Measurements from ENCODE around the gene ERCC4.

The ERCC4 gene

GRCh38 chr16:13911306-13911705 lies 8.6 kb upstream of the ERCC4 start:
- no peak for DNase-seq (ENCODE audit: low spot score)

DNA sequence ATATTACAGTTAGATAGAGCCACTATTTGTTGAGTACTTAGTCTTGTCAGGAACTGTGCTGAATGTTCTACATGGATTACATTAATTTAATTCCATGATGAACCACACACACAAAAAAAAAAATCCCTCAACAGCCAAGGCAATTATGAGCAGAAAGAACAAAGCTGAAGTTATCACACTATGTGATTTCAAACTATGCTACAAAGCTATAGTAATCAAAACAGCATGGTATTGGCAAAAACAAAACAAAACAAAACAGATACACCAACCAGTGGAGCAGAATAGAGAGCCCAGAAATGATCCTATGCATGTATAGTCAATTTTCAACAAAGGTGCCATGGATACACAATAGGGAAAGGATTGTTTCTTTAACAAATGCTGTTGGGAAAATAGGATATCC lies 8.1 kb upstream of the ERCC4 start:
- no peak for DNase-seq (ENCODE audit: low spot score)

GRCh38 chr16:13912891-13913290 lies 7.1 kb upstream of the ERCC4 start:
- no peak for DNase-seq (ENCODE audit: low spot score)

GRCh38 chr16:13913374-13914292 lies 6.3 kb upstream of the ERCC4 start:
- no peak for DNase-seq (ENCODE audit: low spot score)

GRCh38 chr16:13915033-13915635 lies 4.8 kb upstream of the ERCC4 start:
- no peak for DNase-seq (ENCODE audit: low spot score)

- peak; percentile 25 for DNase-seq (ENCODE audit: low spot score)
These were observed 648 bp upstream of the ERCC4 start for GRCh38 chr16:13919330-13919682.

GRCh38 chr16:13920510-13920818 lies 510 bp downstream of the ERCC4 start:
- no peak for DNase-seq (ENCODE audit: low spot score)

- no peak for DNase-seq (ENCODE audit: low spot score)
These were observed 1.4 kb downstream of the ERCC4 start for GRCh38 chr16:13921328-13921727.

DNA sequence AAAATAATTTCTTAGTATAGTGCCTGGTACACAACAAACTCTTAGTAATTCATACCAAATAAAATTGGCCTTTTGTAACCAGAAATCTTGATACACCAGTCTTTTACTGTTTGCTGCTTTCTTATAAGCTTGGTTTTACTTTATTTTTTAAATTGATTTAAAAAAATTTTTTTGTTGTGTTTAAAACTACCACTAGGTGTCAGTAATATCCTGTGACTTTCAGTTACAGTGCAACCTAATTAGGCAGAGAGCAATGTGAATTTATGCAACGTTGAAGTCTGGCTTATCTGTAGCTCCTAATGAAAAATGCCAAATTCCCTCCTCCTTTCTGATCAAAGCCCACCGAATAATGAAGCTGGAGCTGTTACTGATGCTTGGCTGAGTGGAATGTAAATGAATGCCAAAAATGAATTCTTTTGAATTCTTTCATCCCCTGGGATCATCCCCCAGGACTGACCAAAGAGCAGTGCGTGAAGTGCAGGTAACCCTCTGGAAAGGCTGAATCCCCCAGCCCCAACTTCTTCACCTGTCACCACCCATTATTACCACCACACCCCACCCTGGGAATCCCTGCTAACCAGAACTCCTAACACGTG lies 3.8 kb downstream of the ERCC4 start:
- DNase-seq (ENCODE audit: low spot score) = peak; percentile 26

DNA sequence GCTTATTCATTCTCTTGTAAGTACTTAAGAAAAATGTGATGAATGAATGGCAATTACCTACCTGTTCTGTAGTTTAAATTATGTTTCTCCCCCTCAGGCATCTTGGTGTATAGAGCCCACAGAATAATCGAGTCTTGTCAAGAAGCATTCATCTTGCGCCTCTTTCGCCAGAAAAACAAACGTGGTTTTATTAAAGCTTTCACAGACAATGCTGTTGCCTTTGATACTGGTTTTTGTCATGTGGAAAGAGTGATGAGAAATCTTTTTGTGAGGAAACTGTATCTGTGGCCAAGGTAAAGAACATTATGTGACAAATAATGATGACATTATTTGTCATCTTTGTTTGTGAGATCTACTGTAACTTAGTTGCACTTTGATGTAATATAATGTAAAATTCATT lies 6.5 kb downstream of the ERCC4 start:
- no peak for DNase-seq (ENCODE audit: low spot score)

DNA sequence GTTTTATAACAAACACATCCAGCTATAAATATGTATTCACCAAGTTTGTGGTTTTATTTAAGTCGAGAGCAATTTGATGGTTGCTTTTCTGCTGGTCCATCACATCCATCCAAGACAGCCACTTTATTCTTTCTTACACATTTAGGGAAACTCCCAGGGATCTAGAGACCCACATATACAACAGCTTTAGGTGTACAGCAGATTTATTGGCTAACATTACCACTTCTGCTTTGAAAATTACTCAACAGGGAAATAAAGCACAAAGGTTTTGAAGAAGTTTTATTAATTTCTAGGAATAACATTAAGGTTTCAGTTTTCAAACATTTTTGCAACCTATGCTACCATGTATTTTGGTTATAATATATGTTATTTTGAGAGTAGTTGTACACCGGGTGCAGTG lies 6.9 kb downstream of the ERCC4 start:
- no peak for DNase-seq (ENCODE audit: low spot score)

DNA sequence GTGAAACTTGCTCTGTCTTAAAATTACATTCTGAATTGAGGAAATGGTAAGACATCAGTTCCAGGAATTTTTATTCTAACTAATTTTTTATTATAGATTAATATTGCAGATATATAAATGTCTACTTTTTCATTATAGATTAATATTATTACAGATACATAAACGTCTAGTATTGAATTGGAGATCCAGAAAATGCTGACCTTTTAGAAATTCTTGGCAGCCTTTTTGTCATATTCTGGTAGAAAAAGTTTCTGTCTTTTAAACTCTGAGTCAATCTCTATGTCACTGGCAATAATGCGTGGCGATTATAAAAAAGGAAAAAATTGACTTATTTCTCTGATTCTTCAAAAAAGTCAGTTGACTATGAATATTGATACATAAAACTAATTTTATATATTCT lies 8.7 kb downstream of the ERCC4 start:
- no peak for DNase-seq (ENCODE audit: low spot score)

DNA sequence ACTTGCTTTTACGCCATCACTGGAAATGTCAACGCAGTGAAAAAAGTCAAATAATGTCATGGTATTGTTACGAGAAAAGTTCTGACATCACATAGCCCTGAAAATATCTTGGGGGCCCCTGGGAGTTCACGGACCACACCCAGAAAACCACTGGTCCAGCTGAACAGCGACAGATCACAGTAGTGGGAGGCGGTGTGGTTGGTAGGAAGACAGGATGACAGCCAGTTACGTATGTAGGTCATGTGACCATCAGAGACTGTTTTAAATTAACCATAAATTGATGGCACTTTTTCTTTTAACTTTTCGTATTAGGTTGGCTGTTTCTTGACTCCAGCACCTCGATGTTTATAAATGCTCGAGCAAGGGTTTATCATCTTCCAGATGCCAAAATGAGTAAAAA lies 11.9 kb downstream of the ERCC4 start:
- no peak for DNase-seq (ENCODE audit: low spot score)

DNA sequence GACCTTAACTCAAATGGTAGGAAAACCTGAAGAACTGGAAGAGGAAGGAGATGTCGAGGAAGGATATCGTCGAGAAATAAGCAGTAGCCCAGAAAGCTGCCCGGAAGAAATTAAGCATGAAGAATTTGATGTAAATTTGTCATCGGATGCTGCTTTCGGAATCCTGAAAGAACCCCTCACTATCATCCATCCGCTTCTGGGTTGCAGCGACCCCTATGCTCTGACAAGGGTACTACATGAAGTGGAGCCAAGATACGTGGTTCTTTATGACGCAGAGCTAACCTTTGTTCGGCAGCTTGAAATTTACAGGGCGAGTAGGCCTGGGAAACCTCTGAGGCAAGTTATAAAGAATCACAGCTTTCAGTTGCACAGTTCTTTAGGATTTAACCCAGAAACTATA lies 15.5 kb downstream of the ERCC4 start:
- no peak for DNase-seq (ENCODE audit: low spot score)

GRCh38 chr16:13936155-13936554 lies 16.2 kb downstream of the ERCC4 start:
- DNase-seq (ENCODE audit: low spot score) = no peak

DNA sequence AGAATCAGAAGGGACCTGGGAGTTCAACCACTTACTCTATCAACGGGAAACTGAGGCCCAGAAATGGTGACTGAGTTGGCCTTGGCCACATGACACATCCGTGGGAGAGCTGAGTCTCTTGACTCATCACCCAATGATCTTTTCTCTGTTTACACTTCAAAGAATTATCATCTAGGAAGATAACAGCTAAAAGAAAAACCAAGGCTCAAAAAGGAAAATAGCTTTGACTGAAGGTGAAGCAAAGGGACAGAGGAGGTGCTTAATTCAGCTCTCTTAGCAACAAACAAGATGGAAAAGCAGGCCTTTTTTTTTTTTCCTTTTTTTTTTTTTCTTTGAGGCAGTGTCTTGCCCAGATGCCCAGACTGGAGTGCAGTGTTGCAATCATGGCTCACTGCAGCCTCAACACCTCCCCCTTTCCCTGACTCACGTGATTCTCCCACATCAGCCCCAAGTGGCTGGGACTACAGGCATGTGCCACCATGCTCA lies 16.7 kb downstream of the ERCC4 start:
- DNase-seq (ENCODE audit: low spot score) = peak; percentile 52

- DNase-seq (ENCODE audit: low spot score) = no peak
These were observed 17.5 kb downstream of the ERCC4 start for GRCh38 chr16:13937411-13937810.

DNA sequence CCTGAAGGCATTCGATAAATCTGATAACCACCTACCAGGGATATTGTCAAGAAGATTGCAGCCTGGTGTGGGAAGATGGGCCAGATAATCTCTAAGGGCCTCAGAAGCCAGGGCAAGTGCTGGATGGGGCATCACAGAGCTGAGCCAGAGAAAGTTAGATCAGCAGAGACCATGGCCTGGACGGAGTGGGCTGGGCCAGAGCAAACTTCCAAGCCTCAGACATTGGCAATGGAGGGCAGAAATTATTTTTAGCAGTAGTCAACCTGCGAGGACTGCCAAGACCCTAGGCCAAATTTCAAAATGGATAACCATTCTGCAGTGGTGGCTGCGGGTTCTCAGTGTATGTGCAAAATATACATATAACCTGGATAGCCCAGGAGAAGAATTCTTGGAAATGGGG lies 18.5 kb downstream of the ERCC4 start:
- DNase-seq (ENCODE audit: low spot score) = no peak

DNA sequence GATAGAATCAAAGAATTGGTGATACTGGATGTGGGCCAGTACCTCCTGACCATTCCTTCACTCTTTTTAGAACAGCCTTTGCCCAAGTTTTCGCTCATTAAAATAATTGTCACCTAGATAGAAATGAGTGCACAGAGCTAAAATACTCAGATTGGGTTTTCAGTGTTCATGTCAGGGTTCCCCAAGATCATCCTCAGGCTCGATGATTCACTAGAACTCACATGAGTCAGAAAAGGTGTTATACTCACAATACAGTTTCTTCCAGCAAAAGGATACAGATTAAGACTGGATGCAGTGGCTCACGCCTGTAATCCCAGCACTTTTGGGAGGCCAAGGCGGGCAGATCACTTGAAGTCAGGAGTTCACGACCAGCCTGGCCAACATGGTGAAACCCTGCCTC lies 19.9 kb downstream of the ERCC4 start:
- no peak for DNase-seq (ENCODE audit: low spot score)

DNA sequence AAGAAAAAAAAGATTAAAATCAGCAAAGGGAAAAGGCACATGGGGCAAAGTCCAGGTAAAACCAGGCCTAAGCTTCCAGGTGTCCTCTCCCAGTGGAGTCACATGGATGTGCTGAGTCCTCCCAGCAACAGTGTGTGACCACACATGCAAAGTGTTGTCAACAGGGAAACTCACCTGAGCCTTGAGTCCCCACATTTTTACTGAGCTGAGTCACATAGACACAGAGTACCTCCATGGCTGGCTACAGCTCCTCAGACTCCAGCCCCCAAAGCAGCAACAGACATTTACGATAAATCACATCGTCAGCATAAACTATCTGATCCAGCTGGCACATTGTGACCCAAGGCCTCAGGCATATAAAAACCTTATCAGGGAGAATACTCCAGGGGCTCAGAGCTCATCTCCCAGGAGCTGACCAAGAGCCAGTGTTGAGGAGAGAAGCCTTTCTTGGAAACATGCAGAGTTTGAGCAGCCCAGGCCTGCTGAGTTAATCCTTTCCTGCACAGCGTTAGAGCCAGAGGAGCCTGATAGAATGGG lies 20.5 kb downstream of the ERCC4 start:
- DNase-seq (ENCODE audit: low spot score) = no peak

GRCh38 chr16:13944816-13945215 lies 24.9 kb downstream of the ERCC4 start:
- no peak for DNase-seq (ENCODE audit: low spot score)

DNA sequence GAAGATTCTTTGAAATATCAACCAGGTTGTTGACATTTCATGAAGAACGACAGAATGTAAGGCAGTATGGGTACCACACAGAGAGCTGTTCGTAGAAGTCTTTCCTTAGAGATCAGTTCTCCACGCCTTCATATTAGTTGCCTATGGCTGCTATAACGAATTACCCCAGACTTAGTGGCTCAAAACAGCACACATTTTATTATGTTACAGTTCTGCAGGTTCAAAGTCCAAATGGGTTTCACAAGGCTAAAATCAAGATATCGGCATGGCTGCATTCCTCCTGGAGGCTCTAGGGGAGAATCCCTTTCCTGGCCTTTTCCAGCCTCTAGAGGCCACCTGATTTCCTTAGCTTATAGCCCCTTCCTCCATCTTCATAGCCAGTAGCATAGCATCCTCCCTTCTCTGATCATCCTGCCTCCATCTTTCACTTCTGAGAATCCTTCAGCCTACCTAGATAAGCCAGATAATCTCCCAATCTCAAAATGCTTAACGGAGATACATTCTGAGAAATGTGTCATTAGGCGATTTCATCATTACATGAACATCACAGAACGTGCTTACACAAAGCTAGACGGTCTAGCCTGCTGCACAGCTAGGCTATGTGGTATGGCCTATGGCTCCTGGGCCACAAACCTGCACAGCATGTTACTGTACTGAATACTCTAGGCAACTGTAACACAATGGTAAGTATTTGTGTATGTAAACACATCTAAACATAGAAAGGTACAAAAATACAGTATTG lies 26.0 kb downstream of the ERCC4 start:
- DNase-seq (ENCODE audit: low spot score) = no peak
